Nephron progenitor cell (in vitro differentiated cells): ENCODE measurements around the gene CNTNAP2.

ENCODE experiments used
- DNase-seq: peaks from one replicate; pipeline ENCODE4 v3.0.0; 2021
- H3K27ac Mint-ChIP-seq: 2 replicates; pipeline ENCODE4 v1.8.0; 2021; ENCODE audit warnings: mild to moderate bottlenecking, moderate library complexity, mixed read lengths
- H3K27me3 Mint-ChIP-seq: 2 replicates; pipeline ENCODE4 v1.8.0; 2021; ENCODE audit warnings: mild to moderate bottlenecking, low read depth, mixed read lengths; ENCODE audit not compliant: poor library complexity
- H3K36me3 Mint-ChIP-seq: 2 replicates; pipeline ENCODE4 v1.8.0; 2021; ENCODE audit warnings: low read depth, mixed read lengths
- H3K4me1 Mint-ChIP-seq: 2 replicates; pipeline ENCODE4 v1.8.0; 2021; ENCODE audit warnings: mixed read lengths
- H3K4me3 Mint-ChIP-seq: 2 replicates; pipeline ENCODE4 v1.8.0; 2021; ENCODE audit warnings: mild to moderate bottlenecking, moderate library complexity, mixed read lengths
- H3K9me3 Mint-ChIP-seq: 2 replicates; pipeline ENCODE4 v1.8.0; 2021; ENCODE audit warnings: mild to moderate bottlenecking, moderate library complexity, mixed read lengths
- CTCF ChIP-seq: fragments of 200-600 bp; sonication (generic); IDR thresholded peaks from 2 replicates; pipeline ENCODE4 v1.5.0; 2021; ENCODE audit warnings: antibody characterized with exemption

CNTNAP2 gene

GRCh38 chr7:148276314-148277041, 2159.9 kb downstream of the CNTNAP2 start:
- TF ChIP-seq CTCF: no peak
- Mint-ChIP-seq H3K4me3 (no peak overlapping the region), H3K9me3 (peaks cover 7% of the 10 kb centered on the region), H3K27me3 (peaks cover 7% of the 10 kb centered on the region), H3K36me3 (no peaks in the 10 kb centered on the region), H3K27ac (no peak overlapping the region), H3K4me1 (no peaks in the 10 kb centered on the region)
- DNase-seq: no peak

DNA sequence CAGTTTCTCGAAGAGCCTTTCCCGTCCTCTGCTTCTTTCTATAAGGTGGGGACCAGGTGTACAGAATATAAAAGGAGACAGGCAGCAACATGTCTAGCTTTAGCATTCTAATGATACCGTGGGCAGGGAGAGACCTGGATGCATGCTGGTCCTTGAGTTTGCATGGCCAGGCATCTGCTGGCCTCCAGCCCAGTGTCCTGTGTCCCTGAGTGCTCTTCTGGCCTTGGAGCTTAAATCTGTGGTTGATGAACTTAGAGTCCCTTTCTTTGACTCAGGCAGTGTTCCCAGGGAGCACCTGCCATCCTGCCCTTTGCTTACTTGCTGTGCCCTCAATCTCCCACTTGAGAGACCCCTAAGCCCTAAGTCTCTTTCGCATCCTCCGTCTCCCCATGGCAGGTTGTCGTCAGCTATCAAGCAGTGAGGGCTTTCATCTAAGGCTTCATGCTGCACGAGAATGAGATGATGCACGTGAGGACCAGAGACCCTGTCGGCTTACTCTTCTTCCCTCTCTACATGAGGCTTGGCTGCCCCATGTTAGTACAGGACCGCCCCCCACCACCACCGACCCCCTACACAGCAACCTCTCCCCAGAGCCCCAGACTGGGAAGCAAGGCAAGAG, 2160.6 kb downstream of the CNTNAP2 start:
- Mint-ChIP-seq H3K36me3 (no peaks in the 10 kb centered on the region), H3K4me1 (no peaks in the 10 kb centered on the region), H3K27ac (no peak overlapping the region), H3K4me3 (no peak overlapping the region), H3K9me3 (peaks cover 7% of the 10 kb centered on the region), H3K27me3 (peaks cover 7% of the 10 kb centered on the region)
- DNase-seq: no peak
- TF ChIP-seq CTCF: no peak

DNA sequence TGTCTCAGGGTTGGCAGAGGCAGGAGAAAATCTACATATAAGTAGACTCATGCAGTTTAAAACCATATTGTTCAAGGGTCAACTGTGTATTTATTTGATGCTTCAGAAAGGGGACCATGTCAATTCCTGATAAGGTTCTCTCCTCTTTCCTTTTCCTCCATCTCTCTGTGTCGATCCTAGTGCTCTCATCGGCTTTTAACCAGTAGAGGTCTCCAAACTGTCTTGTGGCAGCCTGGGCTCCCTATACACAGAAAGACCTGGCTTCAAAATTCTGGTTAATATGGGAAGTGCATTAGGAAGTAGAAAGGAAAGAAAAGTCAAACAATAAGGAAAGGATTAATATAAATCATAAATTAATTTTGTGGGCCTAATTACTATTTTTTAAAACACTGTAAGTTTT, 2169.5 kb downstream of the CNTNAP2 start:
- peaks cover 10% of the 10 kb centered on the region for H3K9me3 Mint-ChIP-seq
- no peak overlapping the region for H3K27ac Mint-ChIP-seq

DNA sequence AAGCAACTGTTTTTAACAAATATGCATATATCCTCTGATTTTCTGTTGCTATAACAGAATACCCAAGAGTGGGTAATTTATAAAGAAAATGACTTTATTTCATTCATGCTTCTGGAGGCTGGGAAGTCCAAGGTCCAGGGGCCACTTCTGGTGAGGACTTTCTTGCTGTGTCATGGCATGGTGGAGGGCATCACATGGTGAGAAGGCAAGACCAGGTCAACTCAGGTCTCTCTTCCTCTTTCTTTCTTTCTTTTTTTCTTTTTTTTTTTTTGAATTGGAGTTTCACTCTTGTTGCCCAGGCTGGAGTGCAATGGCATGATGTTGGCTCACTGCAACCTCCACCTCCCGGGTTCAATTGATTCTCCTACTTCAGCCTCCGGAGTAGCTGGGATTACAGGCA, 2170.9 kb downstream of the CNTNAP2 start:
- Mint-ChIP-seq H3K9me3 (peaks cover 10% of the 10 kb centered on the region), H3K27me3 (no peaks in the 10 kb centered on the region), H3K36me3 (no peaks in the 10 kb centered on the region), H3K27ac (no peak overlapping the region), H3K4me3 (no peak overlapping the region), H3K4me1 (peaks cover 27% of the 10 kb centered on the region)
- no peak for DNase-seq
- TF ChIP-seq CTCF: no peak

More for the DNA sequence above, 2169.5 kb downstream of the CNTNAP2 start:
- H3K27me3 Mint-ChIP-seq: no peaks in the 10 kb centered on the region
- H3K36me3 Mint-ChIP-seq: no peaks in the 10 kb centered on the region
- H3K4me1 Mint-ChIP-seq: peaks cover 20% of the 10 kb centered on the region
- DNase-seq: no peak
- peak; percentile 37 for TF ChIP-seq CTCF
- H3K4me3 Mint-ChIP-seq: no peak overlapping the region

- no peak for DNase-seq
- TF ChIP-seq CTCF: no peak
- Mint-ChIP-seq H3K36me3 (no peaks in the 10 kb centered on the region), H3K27ac (no peak overlapping the region), H3K4me3 (no peak overlapping the region), H3K9me3 (peaks cover 10% of the 10 kb centered on the region), H3K27me3 (peaks cover 6% of the 10 kb centered on the region), H3K4me1 (peaks cover 29% of the 10 kb centered on the region)
Measured at GRCh38 chr7:148288592-148289151, 2172.1 kb downstream of the CNTNAP2 start.
